ENCODE data around the gene AIPL1. TPM values are rescaled to one million over a fixed set of nuclear protein-coding genes. Genes with fewer than 3 reads are reported as not detected.

AIPL1 gene
- total RNA-seq, 3 donors from 2014 or later (not counting 1 experiment from before 2014, with no cell fraction given) = not detected

DNA sequence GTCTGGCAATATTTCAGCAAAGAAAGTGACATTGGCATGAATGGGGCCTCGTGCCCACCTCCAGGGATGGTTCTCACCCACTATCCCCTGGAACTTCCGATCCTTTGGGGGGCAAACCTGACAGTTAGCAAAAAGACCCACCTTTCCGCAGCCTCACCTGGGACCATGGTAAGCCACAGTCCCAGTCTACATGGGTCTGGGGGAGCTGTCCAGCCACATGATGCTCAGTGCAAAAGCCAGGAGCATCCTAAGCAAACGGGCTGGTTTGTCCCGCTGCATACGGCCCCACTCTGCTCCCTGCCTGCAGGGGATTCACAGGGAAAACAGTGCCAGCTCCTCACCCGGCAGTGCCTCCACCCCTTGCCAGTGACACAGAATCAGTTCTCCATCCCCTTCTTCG is 19.3 kb downstream of the AIPL1 start:
- Histone ChIP-seq H3K27ac (ENCODE audit: low read length) (no peak overlapping the region), H3K9me3 (ENCODE audit: control insufficient read depth, insufficient read depth, low read length) (no peaks in the 10 kb centered on the region), H3K4me1 (ENCODE audit: control insufficient read depth, insufficient read depth, low read length) (no peaks in the 10 kb centered on the region), H3K36me3 (ENCODE audit: control insufficient read depth, insufficient read depth, low read length) (no peaks in the 10 kb centered on the region), H3K27me3 (ENCODE audit: control insufficient read depth, insufficient read depth, low read length) (no peaks in the 10 kb centered on the region), H3K4me3 (ENCODE audit: low read length) (no peak overlapping the region)
- TF ChIP-seq, protein P1, sequence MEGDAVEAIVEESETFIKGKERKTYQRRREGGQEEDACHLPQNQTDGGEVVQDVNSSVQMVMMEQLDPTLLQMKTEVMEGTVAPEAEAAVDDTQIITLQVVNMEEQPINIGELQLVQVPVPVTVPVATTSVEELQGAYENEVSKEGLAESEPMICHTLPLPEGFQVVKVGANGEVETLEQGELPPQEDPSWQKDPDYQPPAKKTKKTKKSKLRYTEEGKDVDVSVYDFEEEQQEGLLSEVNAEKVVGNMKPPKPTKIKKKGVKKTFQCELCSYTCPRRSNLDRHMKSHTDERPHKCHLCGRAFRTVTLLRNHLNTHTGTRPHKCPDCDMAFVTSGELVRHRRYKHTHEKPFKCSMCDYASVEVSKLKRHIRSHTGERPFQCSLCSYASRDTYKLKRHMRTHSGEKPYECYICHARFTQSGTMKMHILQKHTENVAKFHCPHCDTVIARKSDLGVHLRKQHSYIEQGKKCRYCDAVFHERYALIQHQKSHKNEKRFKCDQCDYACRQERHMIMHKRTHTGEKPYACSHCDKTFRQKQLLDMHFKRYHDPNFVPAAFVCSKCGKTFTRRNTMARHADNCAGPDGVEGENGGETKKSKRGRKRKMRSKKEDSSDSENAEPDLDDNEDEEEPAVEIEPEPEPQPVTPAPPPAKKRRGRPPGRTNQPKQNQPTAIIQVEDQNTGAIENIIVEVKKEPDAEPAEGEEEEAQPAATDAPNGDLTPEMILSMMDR (IDR thresholded peaks at IDR 0.05) = no peak
- Mint-ChIP-seq H3K36me3 (no peaks in the 10 kb centered on the region), H3K4me1 (no peaks in the 10 kb centered on the region), H3K27ac (no peak overlapping the region), H3K4me3 (no peak overlapping the region), H3K9me3 (no peaks in the 10 kb centered on the region), H3K27me3 (ENCODE audit: low read depth in 2 of 2) (peaks cover 10 to 12% of the 10 kb centered on the region in 2 donors)
- 79% methylated on average over 8 of the region's 8 CpGs for WGBS (ENCODE audit: insufficient coverage)
- intact Hi-C loops (cut with micrococcal nuclease) = no loop called here
- DNase-seq = no peak
- ATAC-seq = no peak

DNA sequence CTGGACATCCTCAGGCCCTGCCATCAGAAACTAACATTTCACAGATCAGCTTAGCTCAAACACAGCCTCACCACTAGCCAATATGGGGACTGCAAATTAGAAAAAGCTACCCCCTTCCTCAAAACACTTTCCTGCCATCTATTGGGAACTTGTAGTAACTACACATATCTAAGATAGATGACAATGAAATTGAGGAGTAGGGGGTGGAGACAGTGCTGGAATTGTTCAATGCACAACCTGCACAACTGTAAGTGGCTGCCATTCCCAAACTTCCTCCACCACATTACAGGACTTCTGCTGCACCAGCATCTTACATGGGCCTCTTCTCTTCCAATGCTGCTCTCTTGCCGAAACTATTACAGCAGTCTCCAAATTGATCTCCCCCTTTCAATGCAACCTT is 21.9 kb downstream of the AIPL1 start:
- H3K27ac ChIP-seq (ENCODE audit: low read length) = no peak overlapping the region
- ATAC-seq = peak in 1 of 3 donors; percentile 29
- H3K27me3 ChIP-seq (ENCODE audit: control insufficient read depth, insufficient read depth, low read length) = no peaks in the 10 kb centered on the region
- H3K27ac Mint-ChIP-seq = no peak overlapping the region
- H3K4me3 Mint-ChIP-seq = no peak overlapping the region
- H3K36me3 Mint-ChIP-seq = no peaks in the 10 kb centered on the region
- 97% methylated on average over 1 of the region's 1 CpG for WGBS (ENCODE audit: insufficient coverage)
- DNase-seq = peak in 1 of 2 donors; percentile 18
- intact Hi-C loops (cut with micrococcal nuclease) = no loop called here
- H3K4me1 Mint-ChIP-seq = no peaks in the 10 kb centered on the region
- peaks cover 4 to 12% of the 10 kb centered on the region in 2 donors for H3K27me3 Mint-ChIP-seq (ENCODE audit: low read depth in 2 of 2)
- H3K36me3 ChIP-seq (ENCODE audit: control insufficient read depth, insufficient read depth, low read length) = no peaks in the 10 kb centered on the region
- no peaks in the 10 kb centered on the region for H3K9me3 Mint-ChIP-seq
- H3K4me3 ChIP-seq (ENCODE audit: low read length) = no peak overlapping the region
- TF ChIP-seq, protein P1 (IDR thresholded peaks at IDR 0.05) = no peak
- no peaks in the 10 kb centered on the region for H3K4me1 ChIP-seq (ENCODE audit: control insufficient read depth, insufficient read depth, low read length)
- H3K9me3 ChIP-seq (ENCODE audit: control insufficient read depth, insufficient read depth, low read length) = no peaks in the 10 kb centered on the region

DNA sequence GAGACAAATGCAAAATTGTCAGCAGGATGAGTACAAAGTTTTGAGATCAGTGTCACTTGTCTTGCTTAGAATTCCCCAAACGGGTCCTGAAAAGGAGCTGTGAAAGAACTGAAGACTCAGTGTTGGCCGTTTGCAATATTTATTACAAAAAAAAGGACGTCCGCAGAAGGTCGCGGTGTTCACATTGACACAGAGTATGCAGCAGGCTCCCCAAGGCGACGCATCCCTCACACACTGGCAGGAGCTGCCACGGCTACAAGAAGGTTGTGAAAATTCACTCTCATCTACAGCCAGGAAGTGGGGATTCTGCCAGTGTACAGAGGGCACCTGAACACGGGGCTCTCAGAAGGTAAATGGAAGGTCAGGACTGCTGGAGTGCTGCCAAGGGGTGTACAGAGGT is 26.2 kb downstream of the AIPL1 start:
- intact Hi-C loops (cut with micrococcal nuclease) = no loop called here
- no peaks in the 10 kb centered on the region for H3K27me3 ChIP-seq (ENCODE audit: control insufficient read depth, insufficient read depth, low read length)
- Mint-ChIP-seq H3K27ac (no peak overlapping the region), H3K27me3 (ENCODE audit: low read depth in 2 of 2) (peaks cover 9 to 21% of the 10 kb centered on the region in 2 donors), H3K36me3 (no peaks in the 10 kb centered on the region), H3K4me1 (no peaks in the 10 kb centered on the region), H3K9me3 (no peaks in the 10 kb centered on the region), H3K4me3 (no peak overlapping the region)
- no peak overlapping the region for H3K4me3 ChIP-seq (ENCODE audit: low read length)
- 82% methylated on average over 10 of the region's 10 CpGs for whole genome bisulfite sequencing (ENCODE audit: insufficient coverage)
- no peaks in the 10 kb centered on the region for H3K4me1 ChIP-seq (ENCODE audit: control insufficient read depth, insufficient read depth, low read length)
- H3K36me3 ChIP-seq (ENCODE audit: control insufficient read depth, insufficient read depth, low read length) = no peaks in the 10 kb centered on the region
- no peak for ATAC-seq
- no peaks in the 10 kb centered on the region for H3K9me3 ChIP-seq (ENCODE audit: control insufficient read depth, insufficient read depth, low read length)
- TF ChIP-seq, protein P1 (IDR thresholded peaks at IDR 0.05) = no peak
- no peak for DNase-seq
- H3K27ac ChIP-seq (ENCODE audit: low read length) = no peak overlapping the region

DNA sequence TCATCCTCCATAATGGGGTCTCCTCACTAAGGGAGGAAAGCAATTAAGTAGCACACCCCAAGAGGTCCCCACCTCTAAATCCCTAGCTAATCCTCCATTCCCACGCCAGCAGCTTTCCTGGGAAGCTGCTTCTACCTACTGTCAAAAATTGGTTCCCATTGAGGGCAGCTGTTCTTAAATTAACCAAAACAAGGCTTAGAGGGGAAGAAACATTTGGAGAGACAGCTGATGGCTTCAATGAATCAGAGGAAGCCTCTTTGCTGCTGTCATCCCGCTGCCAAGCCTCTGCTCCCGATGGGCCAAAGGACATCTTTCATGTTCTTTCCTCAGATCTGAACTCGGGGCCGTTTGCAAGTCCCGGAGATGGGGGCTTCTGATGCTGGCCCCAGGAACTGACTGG is 26.6 kb downstream of the AIPL1 start:
- H3K36me3 ChIP-seq (ENCODE audit: control insufficient read depth, insufficient read depth, low read length) = no peaks in the 10 kb centered on the region
- TF ChIP-seq, protein P1 (IDR thresholded peaks at IDR 0.05) = no peak
- H3K4me3 Mint-ChIP-seq = no peak overlapping the region
- DNase-seq = no peak
- no peak overlapping the region for H3K27ac ChIP-seq (ENCODE audit: low read length)
- H3K36me3 Mint-ChIP-seq = no peaks in the 10 kb centered on the region
- no peaks in the 10 kb centered on the region for H3K4me1 Mint-ChIP-seq
- H3K4me1 ChIP-seq (ENCODE audit: control insufficient read depth, insufficient read depth, low read length) = no peaks in the 10 kb centered on the region
- no peaks in the 10 kb centered on the region for H3K9me3 ChIP-seq (ENCODE audit: control insufficient read depth, insufficient read depth, low read length)
- ATAC-seq = no peak
- WGBS (ENCODE audit: insufficient coverage) = 73% methylated on average over 6 of the region's 6 CpGs
- no peaks in the 10 kb centered on the region for H3K27me3 ChIP-seq (ENCODE audit: control insufficient read depth, insufficient read depth, low read length)
- H3K27me3 Mint-ChIP-seq (ENCODE audit: low read depth in 2 of 2) = peaks cover 10 to 19% of the 10 kb centered on the region in 2 donors
- no peaks in the 10 kb centered on the region for H3K9me3 Mint-ChIP-seq
- H3K27ac Mint-ChIP-seq = no peak overlapping the region
- no peak overlapping the region for H3K4me3 ChIP-seq (ENCODE audit: low read length)
- intact Hi-C loops (cut with micrococcal nuclease) = no loop called here

Data from natural killer cell (primary cell).